HepG2 (cell line): Measurements from ENCODE around the gene FRMD1.

Experiments
- ELF4 ChIP-seq: sonication (generic); formaldehyde crosslinking; IDR thresholded peaks from 2 replicates; pipeline ENCODE4 v1.5.0; 2020; ENCODE audit warnings: missing genetic modification reagents, mild to moderate bottlenecking, moderate library complexity, borderline replicate concordance
- JUNB ChIP-seq: sonication (generic); formaldehyde crosslinking; IDR thresholded peaks from 2 replicates; pipeline ENCODE4 v1.8.0; 2022; ENCODE audit warnings: missing genetic modification reagents, mild to moderate bottlenecking, borderline replicate concordance
- TAF1 ChIP-seq: sonication (generic); formaldehyde crosslinking; IDR thresholded peaks from 2 replicates; pipeline ENCODE4 v1.4.0; 2020; ENCODE audit warnings: missing genetic modification reagents
- TARDBP ChIP-seq: sonication (generic); formaldehyde crosslinking; IDR thresholded peaks from 2 replicates; pipeline ENCODE4 v1.8.0; 2022; ENCODE audit warnings: mild to moderate bottlenecking, missing genetic modification reagents
- ZNF124 ChIP-seq: sonication (generic); formaldehyde crosslinking; IDR thresholded peaks from 2 replicates; pipeline ENCODE4 v1.4.0; 2020; ENCODE audit warnings: missing genetic modification reagents
- ZNF205 ChIP-seq: IDR thresholded peaks from 2 replicates; pipeline ENCODE4 v1.6.1; 2018; ENCODE audit warnings: missing biosample characterization, missing genetic modification reagents
- TF ChIP-seq, protein P1 (sequence below), 2 experiments: IDR thresholded peaks; 2 replicates each; pipeline ENCODE4 v1.6.1; 2011 to 2012; ENCODE audit warnings: low read length in 2 of 2, borderline replicate concordance in 1 of 2, low read depth in 1 of 2, mild to moderate bottlenecking in 1 of 2, moderate library complexity in 1 of 2
- TF ChIP-seq, protein P2 (sequence below): sonication (generic); formaldehyde crosslinking; IDR thresholded peaks from 2 replicates; pipeline ENCODE4 v1.8.1; 2023; ENCODE audit warnings: missing genetic modification reagents, mild to moderate bottlenecking, borderline replicate concordance
- TF ChIP-seq, protein P3 (sequence below): sonication (generic); formaldehyde crosslinking; IDR thresholded peaks from 2 replicates; pipeline ENCODE4 v1.5.0; 2020; ENCODE audit warnings: mild to moderate bottlenecking, missing genetic modification reagents, moderate library complexity

DNA sequence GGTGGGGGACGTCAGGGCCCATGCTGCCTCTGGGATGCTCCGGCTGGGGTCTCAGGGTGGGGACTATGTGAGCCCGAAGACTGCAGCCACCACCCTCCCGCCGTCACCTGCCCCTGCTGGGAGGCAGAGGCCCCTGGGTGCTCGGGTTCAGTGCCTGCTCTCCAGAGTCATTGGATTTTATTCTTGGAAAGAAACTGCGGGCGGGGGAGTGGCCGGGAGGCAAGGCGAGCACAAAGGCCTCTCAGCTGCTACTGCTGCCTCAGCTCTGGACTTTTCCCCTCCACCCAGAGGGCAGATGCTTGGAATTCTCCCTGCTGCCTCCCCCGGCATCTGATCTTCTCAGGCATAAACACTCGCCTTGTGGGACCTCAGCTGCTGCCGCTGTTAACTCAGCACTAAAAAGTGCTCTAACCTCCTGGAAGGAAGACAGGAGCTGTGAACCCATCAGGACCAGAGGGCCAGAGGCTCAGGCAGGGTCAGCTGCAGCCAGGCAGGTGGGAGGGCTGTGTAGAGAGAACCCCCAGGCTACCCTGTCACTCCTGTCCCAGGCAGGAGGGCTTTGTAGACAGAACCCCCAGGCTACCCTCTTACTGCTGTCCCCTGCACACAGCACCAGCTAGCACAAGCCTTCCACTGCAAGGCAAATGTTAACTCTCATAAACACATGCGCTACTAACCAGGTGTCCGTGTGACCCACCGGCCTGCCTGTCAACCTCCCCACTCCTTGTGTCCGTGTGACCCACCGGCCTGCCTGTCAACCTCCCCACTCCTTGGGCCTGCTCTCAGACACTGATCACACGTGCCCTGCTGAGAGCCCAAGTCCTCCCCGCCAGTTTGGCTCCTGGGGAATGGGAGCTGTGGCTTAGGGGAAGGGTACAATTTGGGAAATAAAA is 9.4 kb upstream of the FRMD1 start:
- TF ChIP-seq JUNB (CRISPR knock-in tag): no peak
- TF ChIP-seq, protein P1, sequence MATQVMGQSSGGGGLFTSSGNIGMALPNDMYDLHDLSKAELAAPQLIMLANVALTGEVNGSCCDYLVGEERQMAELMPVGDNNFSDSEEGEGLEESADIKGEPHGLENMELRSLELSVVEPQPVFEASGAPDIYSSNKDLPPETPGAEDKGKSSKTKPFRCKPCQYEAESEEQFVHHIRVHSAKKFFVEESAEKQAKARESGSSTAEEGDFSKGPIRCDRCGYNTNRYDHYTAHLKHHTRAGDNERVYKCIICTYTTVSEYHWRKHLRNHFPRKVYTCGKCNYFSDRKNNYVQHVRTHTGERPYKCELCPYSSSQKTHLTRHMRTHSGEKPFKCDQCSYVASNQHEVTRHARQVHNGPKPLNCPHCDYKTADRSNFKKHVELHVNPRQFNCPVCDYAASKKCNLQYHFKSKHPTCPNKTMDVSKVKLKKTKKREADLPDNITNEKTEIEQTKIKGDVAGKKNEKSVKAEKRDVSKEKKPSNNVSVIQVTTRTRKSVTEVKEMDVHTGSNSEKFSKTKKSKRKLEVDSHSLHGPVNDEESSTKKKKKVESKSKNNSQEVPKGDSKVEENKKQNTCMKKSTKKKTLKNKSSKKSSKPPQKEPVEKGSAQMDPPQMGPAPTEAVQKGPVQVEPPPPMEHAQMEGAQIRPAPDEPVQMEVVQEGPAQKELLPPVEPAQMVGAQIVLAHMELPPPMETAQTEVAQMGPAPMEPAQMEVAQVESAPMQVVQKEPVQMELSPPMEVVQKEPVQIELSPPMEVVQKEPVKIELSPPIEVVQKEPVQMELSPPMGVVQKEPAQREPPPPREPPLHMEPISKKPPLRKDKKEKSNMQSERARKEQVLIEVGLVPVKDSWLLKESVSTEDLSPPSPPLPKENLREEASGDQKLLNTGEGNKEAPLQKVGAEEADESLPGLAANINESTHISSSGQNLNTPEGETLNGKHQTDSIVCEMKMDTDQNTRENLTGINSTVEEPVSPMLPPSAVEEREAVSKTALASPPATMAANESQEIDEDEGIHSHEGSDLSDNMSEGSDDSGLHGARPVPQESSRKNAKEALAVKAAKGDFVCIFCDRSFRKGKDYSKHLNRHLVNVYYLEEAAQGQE (IDR thresholded peaks at IDR 0.05; ENCODE audit: borderline replicate concordance in 1 of 2, low read depth in 1 of 2, low read length in 2 of 2): no peak
- TF ChIP-seq TAF1 (CRISPR knock-in tag): no peak
- 0 out of 2 replicates have a peak, but pooled peaks have one; percentile 54 for TF ChIP-seq ZNF205 (CRISPR knock-in tag)
- TF ChIP-seq ELF4 (CRISPR knock-in tag): no peak
- no peak for TF ChIP-seq TARDBP
- no peak for TF ChIP-seq ZNF124
- TF ChIP-seq, protein P2, sequence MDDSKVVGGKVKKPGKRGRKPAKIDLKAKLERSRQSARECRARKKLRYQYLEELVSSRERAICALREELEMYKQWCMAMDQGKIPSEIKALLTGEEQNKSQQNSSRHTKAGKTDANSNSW (CRISPR knock-in tag): no peak
- TF ChIP-seq, protein P3, sequence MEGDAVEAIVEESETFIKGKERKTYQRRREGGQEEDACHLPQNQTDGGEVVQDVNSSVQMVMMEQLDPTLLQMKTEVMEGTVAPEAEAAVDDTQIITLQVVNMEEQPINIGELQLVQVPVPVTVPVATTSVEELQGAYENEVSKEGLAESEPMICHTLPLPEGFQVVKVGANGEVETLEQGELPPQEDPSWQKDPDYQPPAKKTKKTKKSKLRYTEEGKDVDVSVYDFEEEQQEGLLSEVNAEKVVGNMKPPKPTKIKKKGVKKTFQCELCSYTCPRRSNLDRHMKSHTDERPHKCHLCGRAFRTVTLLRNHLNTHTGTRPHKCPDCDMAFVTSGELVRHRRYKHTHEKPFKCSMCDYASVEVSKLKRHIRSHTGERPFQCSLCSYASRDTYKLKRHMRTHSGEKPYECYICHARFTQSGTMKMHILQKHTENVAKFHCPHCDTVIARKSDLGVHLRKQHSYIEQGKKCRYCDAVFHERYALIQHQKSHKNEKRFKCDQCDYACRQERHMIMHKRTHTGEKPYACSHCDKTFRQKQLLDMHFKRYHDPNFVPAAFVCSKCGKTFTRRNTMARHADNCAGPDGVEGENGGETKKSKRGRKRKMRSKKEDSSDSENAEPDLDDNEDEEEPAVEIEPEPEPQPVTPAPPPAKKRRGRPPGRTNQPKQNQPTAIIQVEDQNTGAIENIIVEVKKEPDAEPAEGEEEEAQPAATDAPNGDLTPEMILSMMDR (CRISPR knock-in tag): 0 out of 2 replicates have a peak, but pooled peaks have one; percentile 16
